ENCODE data around the gene TNNT3.
A peak's percentile ranks its signal among the peaks of the same experiment; 100 is the strongest.

The TNNT3 gene

GRCh38 chr11:1923201-1923956 is 3.9 kb downstream of the TNNT3 start:
- DNase-seq, result no peak

DNA sequence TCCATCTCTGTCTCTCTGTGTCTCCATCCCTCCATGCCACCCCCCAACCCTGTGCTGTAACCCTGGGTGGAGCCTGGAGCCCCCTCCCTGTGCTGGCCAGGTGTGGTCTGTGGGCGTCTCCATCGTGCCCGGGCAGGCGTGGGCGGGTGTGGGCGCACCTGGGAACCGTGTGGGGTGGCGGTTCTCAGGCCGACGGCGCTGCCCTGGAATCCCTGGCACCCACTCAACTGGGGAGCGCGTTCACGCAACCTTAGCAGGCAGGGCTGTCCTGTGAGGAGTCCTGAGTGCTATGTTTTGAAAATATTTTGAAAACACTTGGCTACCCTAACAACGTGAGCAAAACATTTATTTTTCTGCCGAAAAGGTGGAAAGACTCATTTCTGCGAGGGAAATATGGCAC is 4.7 kb downstream of the TNNT3 start:
- no peak for DNase-seq

GRCh38 chr11:1924646-1925372 is 5.3 kb downstream of the TNNT3 start:
- no peak for DNase-seq

DNA sequence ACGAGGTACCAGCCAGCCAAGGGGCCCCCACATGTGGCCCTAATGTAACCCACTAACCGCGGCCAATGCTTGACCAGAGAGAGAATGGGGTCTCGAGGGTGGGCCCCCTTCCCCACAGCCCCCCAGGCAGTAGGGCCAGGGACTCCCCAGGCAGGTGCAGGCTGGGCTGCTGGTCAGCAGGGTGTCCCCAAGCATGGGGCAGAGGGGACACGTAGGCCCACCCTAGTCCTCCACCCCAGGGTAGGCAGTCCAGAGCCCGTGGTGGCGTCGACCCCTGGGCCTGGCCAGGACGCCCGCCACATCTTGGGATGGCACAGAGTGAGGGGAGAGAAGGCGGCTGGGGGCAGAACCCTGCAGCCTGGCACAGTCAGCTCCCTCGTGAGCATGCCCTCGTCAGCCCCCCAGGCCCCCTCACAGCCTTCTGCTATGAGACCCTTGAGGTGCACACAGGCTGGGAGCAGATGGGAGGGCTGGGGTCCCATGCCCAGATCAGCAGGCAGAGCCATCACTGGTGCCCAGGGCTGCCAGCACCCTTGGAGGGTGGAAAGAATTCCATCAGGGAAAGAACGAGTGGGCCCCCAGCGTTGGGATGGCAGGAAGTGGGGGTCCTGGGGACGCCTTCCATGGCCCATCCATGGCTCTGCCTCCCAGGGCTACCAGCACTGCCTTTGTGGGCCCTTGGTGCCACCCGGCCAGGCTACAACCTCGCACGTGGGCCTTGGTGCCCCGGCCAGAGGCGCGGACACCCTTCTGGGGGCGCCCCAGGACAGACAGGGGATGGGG is 6.1 kb downstream of the TNNT3 start:
- DNase-seq, result no peak

GRCh38 chr11:1926156-1927025 is 6.9 kb downstream of the TNNT3 start:
- DNase-seq, result no peak

DNA sequence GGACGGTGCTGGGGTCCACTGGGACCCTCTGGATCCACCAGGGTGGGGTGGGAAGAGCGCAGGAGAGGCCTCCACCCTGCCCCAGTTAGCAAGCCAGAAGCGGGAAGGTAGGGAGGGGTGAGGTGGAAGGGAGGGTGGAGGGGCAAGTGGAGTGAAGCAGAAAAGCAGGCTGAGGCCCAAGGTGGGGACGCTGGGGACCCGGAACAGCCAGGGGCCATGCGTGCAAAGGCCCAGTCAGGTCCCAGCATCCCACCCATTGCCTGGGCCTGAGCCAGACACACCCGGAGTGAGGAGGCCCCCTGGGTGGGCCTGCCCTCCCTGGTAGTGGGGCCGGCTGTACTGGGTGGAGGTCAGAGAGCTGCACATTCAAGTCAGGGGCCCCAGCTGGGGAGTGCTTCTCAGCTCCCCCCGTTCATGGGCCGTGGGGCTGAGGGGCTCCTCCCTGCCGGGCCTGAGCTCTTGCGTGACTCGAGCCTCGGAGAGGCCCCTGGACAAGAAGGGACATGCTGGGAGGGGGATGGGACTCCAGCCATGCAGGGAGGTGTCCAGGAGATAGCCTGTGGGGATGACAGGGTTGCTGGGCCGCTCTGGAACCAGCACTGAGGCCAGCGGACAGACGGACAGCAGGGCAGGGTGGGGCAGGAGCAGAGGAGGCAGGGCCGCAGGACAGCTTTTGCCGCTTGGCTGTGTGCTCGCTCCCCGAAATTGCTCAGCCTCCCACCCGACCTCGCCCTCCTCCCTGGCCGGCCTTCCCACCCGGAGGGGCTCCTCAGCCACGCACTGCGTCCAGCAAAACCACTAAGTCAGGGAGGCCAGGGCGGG is 7.7 kb downstream of the TNNT3 start:
- DNase-seq, result peak; percentile 72

DNA sequence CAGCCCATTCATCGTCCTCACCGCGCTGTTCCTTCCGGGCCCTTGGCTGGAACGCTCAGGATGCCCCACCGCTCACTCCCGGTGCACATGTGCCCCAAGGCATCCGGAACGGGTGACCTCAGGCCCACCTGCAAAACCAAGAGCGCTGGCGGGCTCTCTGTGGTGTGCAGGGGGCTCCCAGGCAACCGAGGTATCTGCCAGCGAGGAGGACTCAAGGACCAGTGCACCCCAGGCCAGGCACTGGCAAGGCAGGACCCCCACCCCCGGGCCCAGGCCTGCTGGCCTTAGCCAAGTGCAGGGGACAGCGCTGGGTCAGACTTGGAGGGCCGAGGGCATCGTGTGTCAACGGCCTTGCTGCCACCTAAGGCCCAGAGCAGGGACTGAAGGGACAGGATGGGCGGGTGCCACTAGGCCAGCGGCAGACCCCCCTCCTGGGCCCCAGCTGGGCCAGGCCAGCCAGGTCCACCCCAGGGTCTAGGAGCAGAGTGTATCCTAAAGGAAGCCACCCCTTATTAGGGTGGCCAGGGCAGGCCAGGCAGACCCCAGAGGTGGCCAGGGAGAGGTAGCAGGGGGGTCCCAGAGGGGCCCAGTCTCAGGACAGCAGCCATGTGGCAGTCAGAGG is 8.5 kb downstream of the TNNT3 start:
- DNase-seq, result no peak

- no peak for DNase-seq
Measured at GRCh38 chr11:1928470-1928890, 9.0 kb downstream of the TNNT3 start.

DNA sequence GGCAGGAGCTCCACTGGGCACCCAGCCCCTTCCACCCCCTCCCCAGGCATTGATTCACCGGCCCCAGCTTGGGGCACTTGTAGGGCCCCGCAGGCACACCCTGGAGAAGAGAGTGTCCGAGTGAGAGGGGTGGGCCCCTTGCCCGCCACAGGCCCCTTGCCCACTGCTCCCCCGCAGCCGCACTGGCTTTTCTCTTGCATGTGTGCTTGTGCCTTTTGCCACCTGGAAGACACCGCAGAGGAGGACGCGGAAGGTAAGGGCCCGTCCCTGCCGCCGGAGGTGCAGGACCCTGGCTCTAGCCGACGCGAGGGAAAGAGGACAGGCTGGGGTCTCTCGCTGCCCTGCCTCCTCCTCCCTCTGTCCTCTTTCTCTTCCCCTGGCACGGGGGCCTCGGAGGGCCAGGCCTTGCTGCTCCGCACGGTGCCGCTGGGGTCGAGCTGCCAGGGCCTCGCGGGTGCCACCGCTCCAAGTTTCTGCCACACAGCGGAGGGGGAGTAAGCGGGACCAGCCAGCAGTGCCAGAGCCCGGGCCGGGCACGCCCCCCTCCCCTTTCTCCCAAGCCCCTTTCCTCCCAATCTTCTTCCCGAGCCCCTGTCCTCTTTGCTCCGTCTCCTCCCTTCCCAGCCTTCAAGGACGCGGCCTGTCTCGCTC is 9.5 kb downstream of the TNNT3 start:
- DNase-seq, result no peak

DNA sequence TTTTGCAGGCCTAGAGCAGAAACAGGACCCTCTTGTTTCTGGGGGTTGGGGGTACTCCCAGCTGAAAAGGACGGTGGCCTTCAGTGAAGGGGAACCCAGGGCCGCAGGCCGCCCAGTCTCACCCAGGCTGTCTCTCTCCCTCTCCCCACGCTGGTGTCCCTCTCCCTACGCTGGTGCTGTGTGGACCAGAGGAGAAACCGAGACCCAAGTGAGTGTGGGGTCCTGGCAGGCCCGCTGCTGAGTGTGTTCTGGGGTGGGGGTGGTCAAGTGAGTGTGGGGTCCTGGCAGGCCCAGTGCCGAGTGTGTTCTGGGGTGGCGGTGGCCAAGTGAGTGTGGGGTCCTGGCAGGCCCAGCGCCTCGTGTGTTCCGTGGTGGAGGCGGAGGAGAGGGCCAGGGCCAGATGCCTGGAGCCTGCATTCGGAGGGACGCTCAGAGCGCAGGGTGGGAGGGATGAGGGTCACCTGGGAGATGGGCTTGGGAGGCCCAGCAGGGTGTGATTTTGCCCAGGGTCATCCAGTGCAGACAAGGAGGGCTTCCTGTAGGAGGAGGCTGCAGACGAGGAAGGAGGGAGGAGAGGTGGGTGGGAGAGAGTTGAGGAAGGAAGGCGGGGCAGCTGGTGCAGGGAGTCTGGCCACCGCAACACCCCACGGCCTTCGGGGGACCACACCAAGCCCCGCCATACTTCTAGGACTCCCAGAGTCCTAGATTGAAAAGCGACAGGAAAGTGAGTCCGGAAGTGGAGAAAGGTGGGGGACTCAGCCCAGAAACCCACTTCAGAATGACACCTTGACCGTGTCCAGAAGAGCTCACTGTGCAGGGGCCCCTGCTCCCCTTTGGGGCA is 10.3 kb downstream of the TNNT3 start:
- no peak for DNase-seq

- no peak for DNase-seq
Measured at GRCh38 chr11:1930462-1930830, 10.9 kb downstream of the TNNT3 start.

GRCh38 chr11:1931341-1932104 is 12.0 kb downstream of the TNNT3 start:
- no peak for DNase-seq

- DNase-seq, result no peak
Measured at GRCh38 chr11:1932105-1932480, 12.6 kb downstream of the TNNT3 start.

- DNase-seq, result no peak
Measured at GRCh38 chr11:1932681-1933080, 13.2 kb downstream of the TNNT3 start.

DNA sequence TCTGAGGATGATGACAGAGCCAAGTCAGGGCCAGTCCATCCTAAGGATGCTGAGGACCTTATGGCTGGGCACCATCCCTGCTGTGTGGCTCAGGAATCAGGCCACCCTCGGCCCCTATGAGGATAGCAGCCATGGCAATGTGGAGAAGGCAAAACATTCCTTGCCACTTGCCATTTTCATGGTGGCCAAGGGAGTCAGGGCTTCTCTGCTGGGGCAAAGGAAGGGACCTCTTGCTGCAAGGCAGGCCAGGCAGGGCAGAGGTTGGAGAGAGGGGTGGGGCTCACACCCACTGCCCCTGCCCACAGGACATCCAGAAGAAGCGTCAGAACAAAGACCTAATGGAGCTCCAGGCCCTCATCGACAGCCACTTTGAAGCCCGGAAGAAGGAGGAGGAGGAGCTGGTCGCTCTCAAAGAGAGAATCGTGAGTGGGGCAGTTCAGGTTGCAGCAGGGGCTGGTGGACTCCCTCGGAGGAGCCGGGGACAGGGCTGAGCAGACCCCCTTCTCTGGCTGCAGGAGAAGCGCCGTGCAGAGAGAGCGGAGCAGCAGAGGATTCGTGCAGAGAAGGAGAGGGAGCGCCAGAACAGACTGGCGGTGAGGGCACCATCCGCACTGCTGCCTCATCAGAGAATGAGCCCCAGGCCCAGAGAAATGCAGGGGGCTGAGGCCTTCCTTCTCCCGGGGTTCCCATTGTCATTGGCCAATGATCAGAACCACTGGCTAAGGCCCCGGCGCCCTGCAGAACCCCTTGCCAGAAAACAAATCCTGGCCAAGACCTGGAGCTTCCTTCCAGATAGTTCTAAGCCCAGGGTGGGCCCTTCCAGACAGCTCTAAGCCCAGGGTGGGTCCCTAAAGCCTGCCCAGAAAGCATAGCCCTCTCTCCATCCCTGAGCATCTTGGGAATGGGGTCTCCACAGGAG is 14.2 kb downstream of the TNNT3 start:
- no peak for DNase-seq

GRCh38 chr11:1934335-1935155 is 15.0 kb downstream of the TNNT3 start:
- DNase-seq, result no peak

Measured in right kidney (tissue), 1 donor.